Heart left ventricle (tissue), 16 donors: ENCODE data around the gene ATP6V1B1. TPM values are rescaled to one million over a fixed set of nuclear protein-coding genes. Genes with fewer than 3 reads are reported as not detected.

Experiments
- ATAC-seq, 4 donors: fragments of 200-7000 bp; cut with Tn5 transposase; one replicate each; pipeline ENCODE4 v1.9.1; 2020 to 2022; ENCODE audit warnings: moderate library complexity in 4 of 4, mild to moderate bottlenecking in 3 of 4, moderate number of reproducible peaks in 1 of 4
- DNase-seq, 5 donors: peaks; one replicate each; pipeline ENCODE4 v3.0.0-alpha.2; 2020
- H3K27ac ChIP-seq, 12 donors: fragments of 200-600 bp; sonication (generic) in 4 of 12; one replicate each; pipeline versions ENCODE4 v1.5.0 to v1.8.0; 2016 to 2022; ENCODE audit warnings: mild to moderate bottlenecking in 2 of 12
- H3K27me3 ChIP-seq, 9 donors: fragments of 200-600 bp; sonication (generic) in 2 of 9; one replicate each; pipeline versions ENCODE4 v1.5.1 to v1.8.0; 2016 to 2022; ENCODE audit warnings: mild to moderate bottlenecking in 3 of 9
- H3K36me3 ChIP-seq, 9 donors: fragments of 200-600 bp; sonication (generic) in 2 of 9; one replicate each; pipeline versions ENCODE4 v1.5.0 to v1.8.0; 2018 to 2022; ENCODE audit warnings: mild to moderate bottlenecking in 2 of 9
- H3K4me1 ChIP-seq, 12 donors: fragments of 200-600 bp; sonication (generic) in 4 of 12; one replicate each; pipeline versions ENCODE4 v1.5.0 to v1.8.0; 2016 to 2022; ENCODE audit warnings: mild to moderate bottlenecking in 3 of 12
- H3K4me3 ChIP-seq, 12 donors: fragments of 200-600 bp; sonication (generic) in 4 of 12; one replicate each; pipeline versions ENCODE4 v1.5.0 to v1.8.0; 2017 to 2022; ENCODE audit warnings: mild to moderate bottlenecking in 9 of 12, moderate library complexity in 4 of 12
- H3K9me3 ChIP-seq, 12 donors: fragments of 200-600 bp; sonication (generic) in 4 of 12; one replicate each; pipeline versions ENCODE4 v1.5.0 to v1.8.0; 2016 to 2022; ENCODE audit warnings: mild to moderate bottlenecking in 1 of 12
- CTCF ChIP-seq, 12 donors: fragments of 200-600 bp; sonication (generic) in 4 of 12; IDR thresholded peaks; one replicate each; pipeline versions ENCODE4 v1.5.0 to v1.8.0; 2018 to 2022; ENCODE audit warnings: antibody characterized with exemption in 12 of 12, mild to moderate bottlenecking in 5 of 12
- POLR2A ChIP-seq, 2 donors: fragments of 450-650 bp; IDR thresholded peaks; one replicate each; pipeline ENCODE4 v1.6.1; 2017; ENCODE audit warnings: antibody characterized with exemption in 2 of 2, mild to moderate bottlenecking in 2 of 2, moderate library complexity in 2 of 2
- WGBS, 4 donors: extraction: QIAGEN DNeasy Blood & Tissue Kit in 2 of 4; methylation state at CpG; one replicate each; pipeline versions ENCODE4 v1.1.5 to v1.1.7; 2013 to 2018; 5-methylcytosine and 5-hydroxymethylcytosine counted together
- intact Hi-C, 10 donors: fragments of 100-400 bp; cut with DNase I; formaldehyde crosslinking; loops; one replicate each; pipeline versions ENCODE4 v1.11.1 to v1.14.2; 2022
- polyA plus RNA-seq, 2 donors: library from polyadenylated mRNA; stranded (reverse); fragments of 200-250 nt; gene quantifications; one replicate each; pipeline ENCODE4 v1.2.3, GENCODE V29; 2013
- total RNA-seq, 9 donors: library from RNA; depleted of rRNA in 2 of 9; stranded (reverse); fragments of >200 nt in 2 of 9; fragmentation: NEBNext Ultra II Directional in 3 of 9; extraction: Animal tissue kit (Norgen Biotek cat#: 25700) in 3 of 9; gene quantifications; one replicate each; pipeline versions ENCODE4 v1.1.0 to v1.2.4, GENCODE V29; 2016 to 2023
- donor health status: ischemic (EF 13 %, LVEDD 7.1; RV severe dilation, severe dysfunction).
- donor health status: healthy with polysubstance abuse.
- donor health status: DM: no; HTN: yes; CAD: no.
- donor health status: DM: no; HTN: no; CAD: no.
- donor health status: ischemic (EF 25% LVEDD 6.9; RV normal size, moderate dysfunction).
- donor health status: ischemic (EF 25% LVEDD 5.7; RV mildly dilated, moderate dysfunction).
- donor health status: healthy.
- donor health status: DM: yes; HTN: yes; CAD: no.
- donor health status: ischemic (EF 35%, LVEDD 5.7; RV mildly dilated, moderate dysfunction).
- donor health status: nonischemic (EF 11% LVEDD 7.7; RV severe dilation, severe dysfunction).
- donor health status: DM: yes; HTN: yes; CAD: no.
- donor health status: PGD.
- donor health status: ischemic (EF 29% LVEDD 5.4; RV normal size, mild dysfunction).
- donor health status: nonischemic (EF 23%, LVEDD 6.1; RV moderate dilation, normal function).

ATP6V1B1 gene
- total and polyA plus RNA-seq, 11 donors: 0.16 to 1.8 (median 0.48) TPM; not detected in 4

DNA sequence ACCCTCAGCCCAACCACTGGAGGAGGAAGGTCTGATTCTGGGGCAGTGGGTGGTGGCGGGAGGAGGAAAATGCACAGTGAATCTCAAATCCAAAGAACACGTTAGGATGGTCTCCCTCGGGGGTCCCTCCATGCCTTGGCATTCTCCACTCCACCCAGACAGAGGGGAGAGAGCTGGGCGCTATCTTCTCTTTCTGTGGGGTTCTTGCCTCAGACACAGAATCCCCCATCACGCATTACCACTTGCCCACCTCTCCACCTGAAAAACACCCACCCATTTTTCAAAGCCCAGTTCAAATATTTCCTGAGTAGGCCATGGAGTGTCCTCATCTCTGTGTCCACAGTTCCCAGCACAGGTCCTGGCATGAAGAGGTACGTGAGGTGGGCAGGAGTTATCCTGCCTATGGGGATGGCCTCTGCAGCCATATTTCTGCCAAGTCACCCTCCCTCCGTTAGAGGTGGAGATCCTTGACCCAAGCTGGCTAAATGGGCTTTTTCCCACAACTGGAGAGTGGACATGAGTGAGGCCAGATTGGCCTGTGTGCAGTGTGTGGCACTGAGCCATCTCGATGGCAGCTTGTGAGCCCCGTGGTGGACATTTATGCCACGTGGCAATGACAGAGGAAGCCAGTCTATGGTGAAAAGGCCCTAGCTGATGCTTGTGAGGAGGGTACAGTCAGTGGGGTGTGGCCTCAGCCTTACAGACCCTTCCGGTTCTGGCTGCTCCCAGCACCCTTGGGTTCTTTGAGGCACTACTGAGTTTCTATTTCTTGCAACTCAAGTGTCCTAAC, 68.5 kb downstream of the ATP6V1B1 start:
- Histone ChIP-seq H3K4me3 (no peak overlapping the region), H3K27ac (no peak overlapping the region), H3K27me3 (no peaks in the 10 kb centered on the region), H3K4me1 (peaks cover 0 to 9% (median 3%) of the 10 kb centered on the region in 12 donors), H3K9me3 (no peaks in the 10 kb centered on the region), H3K36me3 (no peaks in the 10 kb centered on the region)
- DNase-seq (no peak), ATAC-seq (no peak)
- intact Hi-C loops: no loop called here
- no peak for TF ChIP-seq POLR2A (IDR thresholded peaks at IDR 0.05)
- TF ChIP-seq CTCF (IDR thresholded peaks at IDR 0.05): no peak
- 83 to 86% (median 84%) methylated on average over 11 of the region's 11 CpGs for WGBS, 4 donors

DNA sequence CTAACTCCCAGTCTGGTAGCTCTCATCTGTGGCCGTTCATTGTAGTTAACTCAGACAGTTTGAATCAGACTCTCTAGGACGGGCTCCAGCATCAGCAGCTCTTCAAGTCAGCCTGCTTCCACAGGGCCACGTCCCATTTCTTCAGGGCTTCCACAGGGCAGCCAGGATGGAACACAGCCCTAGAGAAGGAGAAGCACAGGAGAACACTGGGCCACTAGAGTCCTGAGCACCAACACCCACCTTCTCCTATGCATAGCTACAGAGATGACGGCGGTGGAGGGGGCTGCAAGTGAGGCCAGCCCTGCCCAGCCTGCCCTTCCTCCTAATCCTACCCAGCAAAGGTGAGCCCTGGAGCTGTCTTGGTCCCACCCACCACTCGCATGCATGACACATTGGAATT, 69.2 kb downstream of the ATP6V1B1 start:
- H3K27me3 ChIP-seq: peaks cover 0 to 2% (median 0%) of the 10 kb centered on the region in 9 donors
- H3K4me1 ChIP-seq: peaks cover 0 to 9% (median 3%) of the 10 kb centered on the region in 12 donors
- no peak overlapping the region for H3K4me3 ChIP-seq
- no peak for ATAC-seq
- H3K27ac ChIP-seq: no peak overlapping the region
- TF ChIP-seq CTCF (IDR thresholded peaks at IDR 0.05): no peak
- TF ChIP-seq POLR2A (IDR thresholded peaks at IDR 0.05): no peak
- H3K36me3 ChIP-seq: no peaks in the 10 kb centered on the region
- 81 to 96% (median 92%) methylated on average over 5 to 6 of the region's 6 CpGs for WGBS, 4 donors
- DNase-seq: no peak
- no peaks in the 10 kb centered on the region for H3K9me3 ChIP-seq
- intact Hi-C loops: no loop called here

DNA sequence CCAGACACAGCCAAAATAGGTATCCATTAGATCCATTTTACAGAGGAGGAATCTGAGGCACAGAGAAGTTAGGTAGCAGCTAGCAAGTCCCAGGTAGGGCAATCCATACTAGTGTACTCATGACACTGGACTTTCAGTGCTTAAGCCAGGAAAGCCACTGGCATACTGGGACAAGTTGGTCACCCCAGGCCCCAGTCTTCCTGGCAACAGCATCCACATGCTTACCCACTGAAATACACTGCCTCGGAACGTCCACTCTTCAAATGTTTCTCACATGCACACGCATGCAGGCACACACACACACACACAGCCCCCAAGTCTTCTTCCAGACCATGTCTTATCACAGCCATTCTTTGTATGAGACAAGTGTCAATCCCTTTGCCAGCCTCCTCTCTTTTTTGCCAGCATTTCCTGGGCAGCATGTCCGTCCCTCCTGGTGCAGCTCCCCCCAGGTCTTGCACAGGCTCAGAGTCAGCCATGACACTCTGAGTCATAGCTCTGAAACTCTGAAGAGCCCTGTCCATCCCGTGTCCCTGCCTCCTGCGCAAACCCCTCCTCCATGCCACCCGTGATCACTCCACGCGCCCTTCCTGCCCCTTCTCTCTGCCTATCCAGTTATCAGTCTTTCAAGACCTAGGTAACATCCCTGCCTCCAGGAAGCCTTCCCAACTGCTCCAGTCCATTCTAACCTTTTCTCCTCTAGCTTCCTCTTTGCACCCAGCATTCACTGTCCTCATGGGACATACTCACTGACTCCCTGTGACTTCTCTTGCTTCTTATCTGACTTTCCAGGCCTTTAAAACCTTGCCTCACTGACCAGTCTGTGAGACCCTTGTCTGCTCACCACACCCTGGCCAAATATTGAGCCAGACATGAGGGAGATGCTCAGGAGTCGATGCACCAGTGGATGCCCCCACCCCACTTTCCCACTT, 69.8 kb downstream of the ATP6V1B1 start:
- ATAC-seq (no peak), DNase-seq (no peak)
- no peak overlapping the region for H3K27ac ChIP-seq
- no peak overlapping the region for H3K4me3 ChIP-seq
- no peaks in the 10 kb centered on the region for H3K36me3 ChIP-seq
- H3K27me3 ChIP-seq: peaks cover 0 to 5% (median 0%) of the 10 kb centered on the region in 9 donors
- intact Hi-C loops: no loop called here
- H3K9me3 ChIP-seq: no peaks in the 10 kb centered on the region
- peaks cover 0 to 9% (median 3%) of the 10 kb centered on the region in 12 donors for H3K4me1 ChIP-seq
- 77 to 80% (median 78%) methylated on average over 10 of the region's 10 CpGs for WGBS, 4 donors
- TF ChIP-seq CTCF (IDR thresholded peaks at IDR 0.05) (no peak), POLR2A (IDR thresholded peaks at IDR 0.05) (no peak)

DNA sequence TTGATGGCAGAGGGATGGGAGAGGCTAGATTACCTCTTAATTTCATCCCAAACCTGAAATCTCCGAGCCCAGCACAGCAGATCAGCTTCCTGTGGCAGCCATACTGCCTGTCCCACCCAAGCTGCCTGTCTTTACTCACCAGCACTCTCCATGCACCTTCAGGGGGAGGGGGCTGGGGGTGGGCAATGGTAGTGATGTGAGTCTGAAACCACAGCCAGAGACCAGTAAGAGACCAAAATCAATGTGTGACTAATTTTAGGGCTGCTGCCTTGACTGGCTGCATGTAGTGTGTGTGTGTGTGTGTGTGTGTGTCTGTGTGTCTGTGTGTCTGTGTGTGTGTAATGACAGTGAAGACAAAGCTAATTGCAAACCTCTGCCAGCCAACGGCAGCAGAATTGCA, 70.6 kb downstream of the ATP6V1B1 start:
- TF ChIP-seq POLR2A (IDR thresholded peaks at IDR 0.05): no peak
- TF ChIP-seq CTCF (IDR thresholded peaks at IDR 0.05): no peak

More for the DNA sequence above, 70.6 kb downstream of the ATP6V1B1 start:
- intact Hi-C loops: no loop called here
- Histone ChIP-seq H3K4me3 (no peak overlapping the region), H3K9me3 (no peaks in the 10 kb centered on the region), H3K27me3 (peaks cover 0 to 11% (median 0%) of the 10 kb centered on the region in 9 donors), H3K36me3 (no peaks in the 10 kb centered on the region), H3K27ac (no peak overlapping the region), H3K4me1 (peaks cover 0 to 2% (median under 1%) of the 10 kb centered on the region in 12 donors)
- ATAC-seq (no peak), DNase-seq (no peak)
- 50 to 73% (median 60%) methylated on average over 2 of the region's 2 CpGs for WGBS, 4 donors
